Liver (tissue), 9 donors: ENCODE data around the gene SGCD. TPM values are rescaled to one million over a fixed set of nuclear protein-coding genes. Genes with fewer than 3 reads are reported as not detected.

Experiments used
- DNase-seq: peaks from one replicate; pipeline ENCODE4 v3.0.0-alpha.2; 2017; ENCODE audit warnings: low spot score
- H3K27ac ChIP-seq, 2 donors: one replicate each; pipeline ENCODE4 v1.7.0; 2013; ENCODE audit warnings: inconsistent platforms in 2 of 2, low read length in 2 of 2, control low read depth in 1 of 2, low read depth in 1 of 2, mild to moderate bottlenecking in 1 of 2
- H3K27me3 ChIP-seq, 4 donors: one replicate each; pipeline versions ENCODE4 v1.6.1 to v1.7.0; 2013; ENCODE audit warnings: low read length in 3 of 4, inconsistent platforms in 1 of 4, mild to moderate bottlenecking in 1 of 4, moderate library complexity in 1 of 4; ENCODE audit not compliant: control insufficient read depth in 4 of 4, insufficient read depth in 4 of 4
- H3K36me3 ChIP-seq, 4 donors: one replicate each; pipeline versions ENCODE4 v1.6.1 to v1.7.0; 2013; ENCODE audit warnings: low read length in 3 of 4, mild to moderate bottlenecking in 3 of 4, low read depth in 1 of 4, moderate library complexity in 1 of 4; ENCODE audit not compliant: control insufficient read depth in 4 of 4, insufficient read depth in 3 of 4
- H3K4me1 ChIP-seq, 4 donors: one replicate each; pipeline versions ENCODE4 v1.6.1 to v1.7.0; 2013; ENCODE audit warnings: low read length in 3 of 4, mild to moderate bottlenecking in 3 of 4, moderate library complexity in 1 of 4; ENCODE audit not compliant: control insufficient read depth in 4 of 4, insufficient read depth in 4 of 4
- H3K4me3 ChIP-seq, 3 donors: one replicate each; pipeline versions ENCODE4 v1.6.1 to v1.7.0; 2013; ENCODE audit warnings: low read length in 3 of 3, control low read depth in 1 of 3, low read depth in 1 of 3, mild to moderate bottlenecking in 1 of 3
- H3K9ac ChIP-seq, 2 donors: one replicate each; pipeline ENCODE4 v1.7.0; 2013; ENCODE audit warnings: low read length in 2 of 2, mild to moderate bottlenecking in 2 of 2, moderate library complexity in 2 of 2, control low read depth in 1 of 2, low read depth in 1 of 2
- H3K9me3 ChIP-seq, 4 donors: one replicate each; pipeline versions ENCODE4 v1.6.1 to v1.7.0; 2013; ENCODE audit warnings: low read length in 3 of 4; ENCODE audit not compliant: control insufficient read depth in 4 of 4
- EGR1 ChIP-seq, 2 donors: IDR thresholded peaks; 2 replicates each; pipeline ENCODE4 v1.6.1; 2016 to 2018; ENCODE audit warnings: antibody characterized with exemption in 2 of 2, low read depth in 2 of 2
- FOXA1 ChIP-seq: IDR thresholded peaks from 2 replicates; pipeline ENCODE4 v1.6.1; 2016; ENCODE audit warnings: antibody characterized with exemption
- FOXA2 ChIP-seq: IDR thresholded peaks from 2 replicates; pipeline ENCODE4 v1.6.1; 2016; ENCODE audit warnings: antibody characterized with exemption
- GABPA ChIP-seq, 2 donors: IDR thresholded peaks in 1 of 2; conservative IDR thresholded peaks in 1 of 2; 2 replicates each; pipeline ENCODE4 v1.6.1; 2016; ENCODE audit warnings: antibody characterized with exemption in 2 of 2, mild to moderate bottlenecking in 1 of 2, moderate library complexity in 1 of 2
- HNF4A ChIP-seq, 2 donors: conservative IDR thresholded peaks; 2 replicates each; pipeline ENCODE4 v1.6.1; 2016; ENCODE audit warnings: antibody characterized with exemption in 2 of 2, mild to moderate bottlenecking in 2 of 2
- HNF4G ChIP-seq: IDR thresholded peaks from 2 replicates; pipeline ENCODE4 v1.6.1; 2016; ENCODE audit warnings: antibody characterized with exemption
- NR2F2 ChIP-seq: IDR thresholded peaks from 2 replicates; pipeline ENCODE4 v1.6.1; 2016; ENCODE audit warnings: antibody characterized with exemption
- RAD21 ChIP-seq, 2 donors: IDR thresholded peaks; 2 replicates each; pipeline ENCODE4 v1.6.1; 2016; ENCODE audit warnings: antibody characterized with exemption in 2 of 2, mild to moderate bottlenecking in 2 of 2
- RXRA ChIP-seq, 2 donors: IDR thresholded peaks; 2 replicates each; pipeline ENCODE4 v1.6.1; 2017 to 2018; ENCODE audit warnings: antibody characterized with exemption in 2 of 2, mild to moderate bottlenecking in 1 of 2
- SP1 ChIP-seq: IDR thresholded peaks from 2 replicates; pipeline ENCODE4 v1.6.1; 2018; ENCODE audit warnings: antibody characterized with exemption, mild to moderate bottlenecking
- YY1 ChIP-seq: IDR thresholded peaks from 2 replicates; pipeline ENCODE4 v1.6.1; 2016; ENCODE audit warnings: antibody characterized with exemption, mild to moderate bottlenecking
- WGBS: extraction: QIAGEN DNeasy Blood & Tissue Kit; methylation state at CpG from one replicate; pipeline ENCODE4 v1.1.7; 2013; 5-methylcytosine and 5-hydroxymethylcytosine counted together
- polyA plus RNA-seq, 2 donors: library from polyadenylated mRNA; stranded (reverse) in 1 of 2; unstranded in 1 of 2; fragments of 200-250 nt in 1 of 2; fragments of >200 nt in 1 of 2; fragmentation: Nextera tagmentation in 1 of 2; extraction: Ambion mirVana in 1 of 2; gene quantifications; one replicate each; pipeline versions ENCODE4 v1.2.1 to v1.2.3, GENCODE V29; 2013 to 2015
- total RNA-seq, 2 donors: library from RNA; depleted of rRNA; stranded (reverse); fragments of >200 nt; gene quantifications; one replicate each; pipeline ENCODE4 v1.2.3, GENCODE V29; 2014
- TF ChIP-seq, protein P1 (sequence below): IDR thresholded peaks from 2 replicates; pipeline ENCODE4 v1.6.1; 2016; ENCODE audit warnings: antibody characterized with exemption, mild to moderate bottlenecking
- TF ChIP-seq, protein P2 (sequence below): IDR thresholded peaks from 2 replicates; pipeline ENCODE4 v1.6.1; 2016; ENCODE audit warnings: antibody characterized with exemption
- TF ChIP-seq, protein P3 (sequence below): fragments of 150-350 bp; IDR thresholded peaks from 2 replicates; pipeline ENCODE4 v1.5.1; 2017; ENCODE audit warnings: improper control_type of control experiment, low read depth, low read length; ENCODE audit not compliant: missing input control
- TF ChIP-seq, protein P4 (sequence below): IDR thresholded peaks from 2 replicates; pipeline ENCODE4 v1.6.1; 2016; ENCODE audit warnings: antibody characterized with exemption
- TF ChIP-seq, protein P5 (sequence below): IDR thresholded peaks from 2 replicates; pipeline ENCODE4 v1.6.1; 2016; ENCODE audit warnings: antibody characterized with exemption
- donor health status: healthy.
- donor health status: healthy.
- donor health status: healthy.
- donor health status: healthy.
- donor health status: healthy.

SGCD gene
- total and polyA plus RNA-seq, 4 donors = 0.35 to 1.7 (median 1.0) TPM

DNA sequence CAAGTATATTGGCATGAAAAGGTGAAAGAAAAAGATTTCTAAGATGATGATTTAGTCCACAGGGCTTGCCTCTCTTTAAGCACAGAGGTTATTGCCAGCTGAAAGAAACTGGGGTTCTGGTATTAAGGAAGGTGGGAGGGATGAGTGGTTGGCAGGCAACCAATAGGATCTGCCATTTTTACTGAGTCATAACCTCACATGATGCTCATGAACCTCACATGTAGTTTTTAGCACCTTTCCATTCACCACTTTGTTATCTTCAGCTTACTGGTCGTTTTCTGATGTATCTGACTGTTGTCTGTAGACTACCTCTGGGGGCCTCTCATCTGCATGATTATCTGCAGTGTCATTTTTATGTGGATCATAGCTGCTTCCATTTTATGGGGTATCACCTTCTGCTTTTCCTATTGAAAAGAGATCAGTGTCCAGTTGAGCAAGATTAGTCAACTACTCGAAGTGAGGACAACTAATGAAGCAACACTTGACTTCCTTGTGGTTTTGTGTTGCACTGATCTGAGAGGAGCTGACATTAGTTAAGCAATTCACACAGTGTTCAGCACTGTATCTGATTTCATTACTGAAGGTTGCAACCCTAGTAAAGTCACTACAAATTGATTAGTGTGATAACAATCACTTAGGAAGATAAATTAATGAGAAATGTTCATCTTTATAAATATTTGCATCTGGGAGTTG lies 186.3 kb downstream of the SGCD start:
- no peaks in the 10 kb centered on the region for H3K4me1 ChIP-seq
- no peaks in the 10 kb centered on the region for H3K36me3 ChIP-seq
- DNase-seq = no peak
- TF ChIP-seq GABPA (IDR thresholded peaks at IDR 0.05 in 1 of 2, conservative IDR thresholded peaks at IDR 0.05 in 1 of 2) (no peak), EGR1 (IDR thresholded peaks at IDR 0.05; ENCODE audit: low read depth in 2 of 2) (no peak), HNF4G (no peak), NR2F2 (no peak), HNF4A (conservative IDR thresholded peaks at IDR 0.05) (no peak), SP1 (no peak)
- TF ChIP-seq, protein P1, sequence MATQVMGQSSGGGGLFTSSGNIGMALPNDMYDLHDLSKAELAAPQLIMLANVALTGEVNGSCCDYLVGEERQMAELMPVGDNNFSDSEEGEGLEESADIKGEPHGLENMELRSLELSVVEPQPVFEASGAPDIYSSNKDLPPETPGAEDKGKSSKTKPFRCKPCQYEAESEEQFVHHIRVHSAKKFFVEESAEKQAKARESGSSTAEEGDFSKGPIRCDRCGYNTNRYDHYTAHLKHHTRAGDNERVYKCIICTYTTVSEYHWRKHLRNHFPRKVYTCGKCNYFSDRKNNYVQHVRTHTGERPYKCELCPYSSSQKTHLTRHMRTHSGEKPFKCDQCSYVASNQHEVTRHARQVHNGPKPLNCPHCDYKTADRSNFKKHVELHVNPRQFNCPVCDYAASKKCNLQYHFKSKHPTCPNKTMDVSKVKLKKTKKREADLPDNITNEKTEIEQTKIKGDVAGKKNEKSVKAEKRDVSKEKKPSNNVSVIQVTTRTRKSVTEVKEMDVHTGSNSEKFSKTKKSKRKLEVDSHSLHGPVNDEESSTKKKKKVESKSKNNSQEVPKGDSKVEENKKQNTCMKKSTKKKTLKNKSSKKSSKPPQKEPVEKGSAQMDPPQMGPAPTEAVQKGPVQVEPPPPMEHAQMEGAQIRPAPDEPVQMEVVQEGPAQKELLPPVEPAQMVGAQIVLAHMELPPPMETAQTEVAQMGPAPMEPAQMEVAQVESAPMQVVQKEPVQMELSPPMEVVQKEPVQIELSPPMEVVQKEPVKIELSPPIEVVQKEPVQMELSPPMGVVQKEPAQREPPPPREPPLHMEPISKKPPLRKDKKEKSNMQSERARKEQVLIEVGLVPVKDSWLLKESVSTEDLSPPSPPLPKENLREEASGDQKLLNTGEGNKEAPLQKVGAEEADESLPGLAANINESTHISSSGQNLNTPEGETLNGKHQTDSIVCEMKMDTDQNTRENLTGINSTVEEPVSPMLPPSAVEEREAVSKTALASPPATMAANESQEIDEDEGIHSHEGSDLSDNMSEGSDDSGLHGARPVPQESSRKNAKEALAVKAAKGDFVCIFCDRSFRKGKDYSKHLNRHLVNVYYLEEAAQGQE = no peak
- H3K9me3 ChIP-seq = peaks cover 0 to 5% (median 2%) of the 10 kb centered on the region in 4 donors
- H3K27me3 ChIP-seq = no peaks in the 10 kb centered on the region
- H3K9ac ChIP-seq = no peak overlapping the region
- 47% methylated on average over 2 of the region's 2 CpGs for WGBS
- no peak overlapping the region for H3K27ac ChIP-seq
- no peak overlapping the region for H3K4me3 ChIP-seq

DNA sequence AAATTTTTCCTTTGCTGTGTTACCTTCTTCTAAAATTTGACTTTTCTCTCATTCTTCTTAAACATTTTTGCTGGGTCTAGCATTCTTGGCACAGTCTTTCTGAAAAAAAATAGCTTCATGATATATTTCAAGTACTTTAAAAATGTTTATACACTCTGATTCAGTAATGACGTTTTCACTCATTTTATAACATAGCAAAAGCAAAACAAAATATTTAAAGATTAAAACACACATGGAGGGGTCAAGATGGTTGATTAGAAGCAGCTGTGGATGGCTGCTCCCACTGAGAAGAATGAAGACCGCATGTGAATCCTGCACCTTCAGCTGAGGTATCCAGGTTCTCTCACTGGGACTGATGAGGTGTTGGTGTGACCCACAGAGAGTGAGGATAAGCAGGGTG lies 188.2 kb downstream of the SGCD start:
- no peak for DNase-seq
- H3K9me3 ChIP-seq = peaks cover 0 to 5% (median 2%) of the 10 kb centered on the region in 4 donors
- H3K4me3 ChIP-seq = no peak overlapping the region
- no peaks in the 10 kb centered on the region for H3K27me3 ChIP-seq
- no peak for TF ChIP-seq EGR1 (IDR thresholded peaks at IDR 0.05; ENCODE audit: low read depth in 2 of 2)
- no peak for TF ChIP-seq RXRA (IDR thresholded peaks at IDR 0.05)
- TF ChIP-seq, protein P2, sequence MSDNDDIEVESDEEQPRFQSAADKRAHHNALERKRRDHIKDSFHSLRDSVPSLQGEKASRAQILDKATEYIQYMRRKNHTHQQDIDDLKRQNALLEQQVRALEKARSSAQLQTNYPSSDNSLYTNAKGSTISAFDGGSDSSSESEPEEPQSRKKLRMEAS = no peak
- TF ChIP-seq FOXA2 = no peak
- TF ChIP-seq, protein P3, sequence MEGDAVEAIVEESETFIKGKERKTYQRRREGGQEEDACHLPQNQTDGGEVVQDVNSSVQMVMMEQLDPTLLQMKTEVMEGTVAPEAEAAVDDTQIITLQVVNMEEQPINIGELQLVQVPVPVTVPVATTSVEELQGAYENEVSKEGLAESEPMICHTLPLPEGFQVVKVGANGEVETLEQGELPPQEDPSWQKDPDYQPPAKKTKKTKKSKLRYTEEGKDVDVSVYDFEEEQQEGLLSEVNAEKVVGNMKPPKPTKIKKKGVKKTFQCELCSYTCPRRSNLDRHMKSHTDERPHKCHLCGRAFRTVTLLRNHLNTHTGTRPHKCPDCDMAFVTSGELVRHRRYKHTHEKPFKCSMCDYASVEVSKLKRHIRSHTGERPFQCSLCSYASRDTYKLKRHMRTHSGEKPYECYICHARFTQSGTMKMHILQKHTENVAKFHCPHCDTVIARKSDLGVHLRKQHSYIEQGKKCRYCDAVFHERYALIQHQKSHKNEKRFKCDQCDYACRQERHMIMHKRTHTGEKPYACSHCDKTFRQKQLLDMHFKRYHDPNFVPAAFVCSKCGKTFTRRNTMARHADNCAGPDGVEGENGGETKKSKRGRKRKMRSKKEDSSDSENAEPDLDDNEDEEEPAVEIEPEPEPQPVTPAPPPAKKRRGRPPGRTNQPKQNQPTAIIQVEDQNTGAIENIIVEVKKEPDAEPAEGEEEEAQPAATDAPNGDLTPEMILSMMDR = no peak
- TF ChIP-seq, protein P1 = no peak
- TF ChIP-seq, protein P4, sequence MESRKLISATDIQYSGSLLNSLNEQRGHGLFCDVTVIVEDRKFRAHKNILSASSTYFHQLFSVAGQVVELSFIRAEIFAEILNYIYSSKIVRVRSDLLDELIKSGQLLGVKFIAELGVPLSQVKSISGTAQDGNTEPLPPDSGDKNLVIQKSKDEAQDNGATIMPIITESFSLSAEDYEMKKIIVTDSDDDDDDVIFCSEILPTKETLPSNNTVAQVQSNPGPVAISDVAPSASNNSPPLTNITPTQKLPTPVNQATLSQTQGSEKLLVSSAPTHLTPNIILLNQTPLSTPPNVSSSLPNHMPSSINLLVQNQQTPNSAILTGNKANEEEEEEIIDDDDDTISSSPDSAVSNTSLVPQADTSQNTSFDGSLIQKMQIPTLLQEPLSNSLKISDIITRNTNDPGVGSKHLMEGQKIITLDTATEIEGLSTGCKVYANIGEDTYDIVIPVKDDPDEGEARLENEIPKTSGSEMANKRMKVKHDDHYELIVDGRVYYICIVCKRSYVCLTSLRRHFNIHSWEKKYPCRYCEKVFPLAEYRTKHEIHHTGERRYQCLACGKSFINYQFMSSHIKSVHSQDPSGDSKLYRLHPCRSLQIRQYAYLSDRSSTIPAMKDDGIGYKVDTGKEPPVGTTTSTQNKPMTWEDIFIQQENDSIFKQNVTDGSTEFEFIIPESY = no peak
- no peak for TF ChIP-seq GABPA (IDR thresholded peaks at IDR 0.05 in 1 of 2, conservative IDR thresholded peaks at IDR 0.05 in 1 of 2)
- no peak for TF ChIP-seq HNF4G
- TF ChIP-seq, protein P5, sequence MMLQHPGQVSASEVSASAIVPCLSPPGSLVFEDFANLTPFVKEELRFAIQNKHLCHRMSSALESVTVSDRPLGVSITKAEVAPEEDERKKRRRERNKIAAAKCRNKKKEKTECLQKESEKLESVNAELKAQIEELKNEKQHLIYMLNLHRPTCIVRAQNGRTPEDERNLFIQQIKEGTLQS = no peak
- no peak for TF ChIP-seq RAD21 (IDR thresholded peaks at IDR 0.05)
- TF ChIP-seq HNF4A (conservative IDR thresholded peaks at IDR 0.05) = no peak
- TF ChIP-seq YY1 = no peak
- no peak for TF ChIP-seq FOXA1
- no peak for TF ChIP-seq NR2F2
- H3K36me3 ChIP-seq = no peaks in the 10 kb centered on the region
- WGBS = 81% methylated on average over 2 of the region's 2 CpGs
- no peak overlapping the region for H3K27ac ChIP-seq
- H3K4me1 ChIP-seq = no peaks in the 10 kb centered on the region
- no peak overlapping the region for H3K9ac ChIP-seq
